Endothelial cell of umbilical vein (primary cell): Measurements from ENCODE around the gene CIPC. TPM values are rescaled to one million over a fixed set of nuclear protein-coding genes. Genes with fewer than 3 reads are reported as not detected.

Experiments used
- BruUV-seq: library from RNA; stranded (reverse); fragments of 400-500 nt; replicated peaks from 2 replicates; lab custom pipeline; 2021; lab: Mats Ljungman, UMichigan
- CTCF ChIA-PET: fragments of 300-600, 350-600 bp; sonication (Branson Sonifier 250); formaldehyde crosslinking; loops from one replicate; lab custom pipeline; 2021; ENCODE audit warnings: antibody characterized with exemption, inconsistent platforms; lab: Charles Lee
- POLR2A ChIA-PET: fragments of 300-600, 350-600 bp; sonication (Branson Sonifier 250); formaldehyde crosslinking; loops from one replicate; lab custom pipeline; 2021; ENCODE audit warnings: antibody characterized with exemption, inconsistent platforms; lab: Charles Lee
- DNase-seq: peaks from one replicate; pipeline ENCODE4 v3.0.0-alpha.2; 2011; ENCODE audit warnings: low read depth, low spot score
- FAIRE-seq: peaks from 2 replicates; lab custom pipeline; 2011; peaks lifted over from hg19 to GRCh38; lab: Jason Lieb, UNC
- H2AFZ ChIP-seq: 2 replicates; pipeline ENCODE4 v1.6.0; 2012; ENCODE audit warnings: low read depth, low read length, control low read depth, inconsistent platforms
- H3K27ac ChIP-seq: 2 replicates; pipeline ENCODE4 v1.5.1; 2011; ENCODE audit warnings: low read depth, mild to moderate bottlenecking, control low read depth, low read length, moderate library complexity; ENCODE audit not compliant: insufficient read depth
- H3K27me3 ChIP-seq, 2 experiments: 2 replicates each; pipeline versions ENCODE4 v1.6.0 to v1.6.1; 2011; ENCODE audit warnings: low read length in 2 of 2, mixed read lengths in 1 of 2; ENCODE audit not compliant: control insufficient read depth in 2 of 2, insufficient read depth in 2 of 2
- H3K36me3 ChIP-seq, 2 experiments: 2 replicates in 1 of 2; 3 replicates in 1 of 2; pipeline ENCODE4 v1.5.1; 2011; ENCODE audit warnings: low read length in 2 of 2, mild to moderate bottlenecking in 1 of 2, moderate library complexity in 1 of 2; ENCODE audit not compliant: control insufficient read depth in 2 of 2, insufficient read depth in 2 of 2; ENCODE audit errors: extremely low read depth in 1 of 2
- H3K4me1 ChIP-seq: 3 replicates; pipeline ENCODE4 v1.5.1; 2011; ENCODE audit warnings: mild to moderate bottlenecking, low read length; ENCODE audit not compliant: control insufficient read depth, insufficient read depth; ENCODE audit errors: extremely low read depth
- H3K4me2 ChIP-seq: 2 replicates; pipeline ENCODE4 v1.6.1; 2011; ENCODE audit warnings: low read length, control low read depth, mixed read lengths; ENCODE audit not compliant: insufficient read depth
- H3K4me3 ChIP-seq, 3 experiments: fragments of 200-600 bp in 1 of 3; sonication (generic), shearing (Covaris generic) in 1 of 3; replicated peaks in 1 of 3; 2 replicates each; pipeline ENCODE4 v1.5.1; 2011 to 2016; ENCODE audit warnings: control low read depth in 3 of 3, low read length in 3 of 3, mild to moderate bottlenecking in 2 of 3, inconsistent platforms in 1 of 3, low read depth in 1 of 3, moderate library complexity in 1 of 3; ENCODE audit not compliant: insufficient read depth in 1 of 3
- H3K79me2 ChIP-seq: 2 replicates; pipeline ENCODE4 v1.6.0; 2012; ENCODE audit warnings: low read length, inconsistent platforms; ENCODE audit not compliant: control insufficient read depth, insufficient read depth
- H3K9ac ChIP-seq: replicated peaks from 2 replicates; pipeline ENCODE3; 2011; ENCODE audit warnings: low read length, control low read depth; ENCODE audit not compliant: insufficient read depth; ENCODE audit errors: extremely low read depth
- H3K9me1 ChIP-seq: replicated peaks from 3 replicates; pipeline ENCODE4 v1.6.0; 2011; ENCODE audit warnings: mild to moderate bottlenecking, low read length; ENCODE audit not compliant: control insufficient read depth, insufficient read depth; ENCODE audit errors: extremely low read depth
- H3K9me3 ChIP-seq: replicated peaks from 2 replicates; pipeline ENCODE4 v1.5.1; 2012; ENCODE audit warnings: low read length, inconsistent platforms; ENCODE audit not compliant: control insufficient read depth, insufficient read depth
- H4K20me1 ChIP-seq: replicated peaks from 2 replicates; pipeline ENCODE3; 2011; ENCODE audit warnings: mild to moderate bottlenecking, low read length; ENCODE audit not compliant: control insufficient read depth, insufficient read depth; ENCODE audit errors: extremely low read depth
- EZH2 ChIP-seq: IDR thresholded peaks from 2 replicates; pipeline ENCODE4 v1.6.1; 2012; ENCODE audit warnings: borderline replicate concordance, low read depth, mild to moderate bottlenecking, moderate library complexity, low read length, inconsistent platforms; ENCODE audit not compliant: severe bottlenecking
- POLR2AphosphoS5 ChIP-seq: IDR thresholded peaks from 2 replicates; pipeline ENCODE4 v1.6.1; 2012; ENCODE audit warnings: low read depth, mild to moderate bottlenecking, control low read depth, low read length, moderate library complexity; ENCODE audit not compliant: insufficient read depth
- dilution Hi-C: fragments of 300-500 bp; cut with MboI; formaldehyde crosslinking; loops from one replicate; pipeline ENCODE4 v1.15.0; 2019; ENCODE audit warnings: low sequenced_read_pairs; ENCODE audit not compliant: extremely low pct_ligation_motif_present
- intact Hi-C: fragments of 100-400 bp; cut with micrococcal nuclease; formaldehyde crosslinking; loops from one replicate; pipeline ENCODE4 v1.10.0; 2022
- polyA plus RNA-seq, 4 experiments: library from polyadenylated mRNA; depleted of rRNA in 3 of 4; stranded (reverse) in 3 of 4; unstranded in 1 of 4; fragments of >200 nt; gene quantifications; 2 replicates each; pipeline versions ENCODE4 v1.2.1 to v1.2.3, GENCODE V29; 2011 to 2012; ENCODE audit warnings: missing spikeins in 1 of 4
- total RNA-seq: library from RNA; stranded (reverse); gene quantifications from 2 replicates; pipeline ENCODE4 v1.2.3, GENCODE V29; 2021
- TF ChIP-seq, protein P1 (sequence below), 2 donors: IDR thresholded peaks; 1 replicate in 1 of 2; 2 replicates in 1 of 2; pipeline ENCODE4 v1.5.1; 2011; ENCODE audit warnings: low read length in 2 of 2, mild to moderate bottlenecking in 2 of 2, moderate library complexity in 2 of 2, control low read depth in 1 of 2, inconsistent platforms in 1 of 2, low read depth in 1 of 2; ENCODE audit not compliant: insufficient read depth in 1 of 2; ENCODE audit errors: extremely low read depth in 1 of 2

CIPC gene
- total and polyA plus RNA-seq, 2 donors (not counting 3 experiments of a cell fraction or from before 2014, with no cell fraction given), result 8.8 to 17.4 TPM

DNA sequence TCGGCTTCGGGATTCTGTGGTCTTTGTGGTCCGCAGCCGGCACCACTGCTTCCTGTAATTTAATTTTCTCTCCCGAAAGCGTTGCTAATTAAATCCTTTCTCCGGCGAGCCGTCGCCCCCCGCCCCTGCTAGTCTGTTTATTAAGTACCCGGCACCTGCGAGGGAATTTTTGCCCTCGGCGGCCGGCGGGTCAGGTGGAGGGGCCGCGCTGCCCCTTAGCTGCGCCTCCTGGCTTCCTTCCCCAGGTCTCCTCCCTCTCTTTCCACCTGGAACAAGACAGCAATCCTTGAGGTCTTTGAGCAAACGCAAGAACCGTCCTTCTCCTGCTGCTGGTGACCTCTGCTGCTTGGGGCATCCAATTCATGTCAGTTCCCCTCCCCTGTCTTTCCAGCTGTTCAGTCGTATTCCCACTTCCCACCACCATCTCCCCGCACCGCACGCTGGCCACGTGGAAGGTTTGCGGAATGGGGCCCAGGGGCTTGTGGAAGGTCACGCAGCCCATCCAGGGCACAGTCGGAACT is 27.3 kb downstream of the CIPC start:
- no TSS peak for BruUV-seq
- CTCF ChIA-PET, result interaction anchor here (1.0 to 6.3 kb wide), 7 partner anchors 11 to 253 kb away, joined by 4 to 48 read pairs (median 9); no protein-coding TSS in a partner anchor
- dilution Hi-C loops, result no loop called here

More for the DNA sequence above, 27.3 kb downstream of the CIPC start:
- intact Hi-C loops, result loop anchor here (1.0 kb wide), 2 partner anchors 27 to 249 kb away; partner anchors contain the start of gene CIPC
- H3K9me3 ChIP-seq, result no peaks in the 10 kb centered on the region
- peak overlapping the region; percentile 28 for H2AFZ ChIP-seq
- peak; percentile 57 for TF ChIP-seq EZH2
- TF ChIP-seq, protein P1, sequence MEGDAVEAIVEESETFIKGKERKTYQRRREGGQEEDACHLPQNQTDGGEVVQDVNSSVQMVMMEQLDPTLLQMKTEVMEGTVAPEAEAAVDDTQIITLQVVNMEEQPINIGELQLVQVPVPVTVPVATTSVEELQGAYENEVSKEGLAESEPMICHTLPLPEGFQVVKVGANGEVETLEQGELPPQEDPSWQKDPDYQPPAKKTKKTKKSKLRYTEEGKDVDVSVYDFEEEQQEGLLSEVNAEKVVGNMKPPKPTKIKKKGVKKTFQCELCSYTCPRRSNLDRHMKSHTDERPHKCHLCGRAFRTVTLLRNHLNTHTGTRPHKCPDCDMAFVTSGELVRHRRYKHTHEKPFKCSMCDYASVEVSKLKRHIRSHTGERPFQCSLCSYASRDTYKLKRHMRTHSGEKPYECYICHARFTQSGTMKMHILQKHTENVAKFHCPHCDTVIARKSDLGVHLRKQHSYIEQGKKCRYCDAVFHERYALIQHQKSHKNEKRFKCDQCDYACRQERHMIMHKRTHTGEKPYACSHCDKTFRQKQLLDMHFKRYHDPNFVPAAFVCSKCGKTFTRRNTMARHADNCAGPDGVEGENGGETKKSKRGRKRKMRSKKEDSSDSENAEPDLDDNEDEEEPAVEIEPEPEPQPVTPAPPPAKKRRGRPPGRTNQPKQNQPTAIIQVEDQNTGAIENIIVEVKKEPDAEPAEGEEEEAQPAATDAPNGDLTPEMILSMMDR (IDR thresholded peaks at IDR 0.05; ENCODE audit: extremely low read depth in 1 of 2, insufficient read depth in 1 of 2, low read depth in 1 of 2, low read length in 2 of 2), result no peak
- TF ChIP-seq POLR2AphosphoS5, result no peak
- DNase-seq, result no peak
- H3K4me1 ChIP-seq, result peaks cover 6% of the 10 kb centered on the region
- POLR2A ChIA-PET, result no interaction called here
- H4K20me1 ChIP-seq, result no peaks in the 10 kb centered on the region
- no peak for FAIRE-seq
- no peaks in the 10 kb centered on the region for H3K9me1 ChIP-seq
- H3K9ac ChIP-seq, result no peak overlapping the region
- no peaks in the 10 kb centered on the region for H3K36me3 ChIP-seq
- peaks cover 12 to 16% of the 10 kb centered on the region in 2 experiments for H3K27me3 ChIP-seq
- H3K4me2 ChIP-seq, result peak overlapping the region; percentile 28
- H3K79me2 ChIP-seq, result no peaks in the 10 kb centered on the region
- H3K27ac ChIP-seq, result no peak overlapping the region
- peak overlapping the region in 1 of 3 experiments; percentile 15 for H3K4me3 ChIP-seq
